HFFc6 (cell line): ENCODE data around the gene IDH1. TPM values are rescaled to one million over a fixed set of nuclear protein-coding genes. Genes with fewer than 3 reads are reported as not detected.

Experiments
- DNase-seq: peaks from one replicate; pipeline ENCODE4 v3.0.0-alpha.2; 2018
- H3K27ac Mint-ChIP-seq: 2 replicates; pipeline ENCODE4 v1.8.0; 2020; ENCODE audit warnings: mild to moderate bottlenecking, mixed read lengths
- H3K27me3 Mint-ChIP-seq: 2 replicates; pipeline ENCODE4 v1.8.0; 2021; ENCODE audit warnings: mild to moderate bottlenecking, moderate library complexity, mixed read lengths; ENCODE audit not compliant: insufficient read depth
- H3K36me3 Mint-ChIP-seq: 2 replicates; pipeline ENCODE4 v1.8.0; 2021; ENCODE audit warnings: low read depth, mixed read lengths
- H3K4me1 Mint-ChIP-seq: 2 replicates; pipeline ENCODE4 v1.8.0; 2020; ENCODE audit warnings: low read depth, mixed read lengths
- H3K4me3 Mint-ChIP-seq: 2 replicates; pipeline ENCODE4 v1.8.0; 2020; ENCODE audit warnings: mild to moderate bottlenecking, moderate library complexity, mixed read lengths
- H3K9me3 Mint-ChIP-seq: 2 replicates; pipeline ENCODE4 v1.8.0; 2020; ENCODE audit warnings: mild to moderate bottlenecking, mixed read lengths
- total RNA-seq, 6 experiments: library from RNA; stranded (reverse); fragmentation: NEBNext Ultra II Directional; extraction: Animal tissue kit (Norgen Biotek cat#: 25700); gene quantifications; 2 replicates in 1 of 6; 3 replicates in 5 of 6; pipeline ENCODE4 v1.2.3, GENCODE V29; 2021
- TF ChIP-seq, protein P1 (sequence below): fragments of 200-600 bp; sonication (generic); IDR thresholded peaks from 2 replicates; pipeline ENCODE4 v1.5.0; 2021; ENCODE audit warnings: antibody characterized with exemption, mild to moderate bottlenecking

IDH1 gene
- total RNA-seq, 6 experiments from 2014 or later = 42.7 to 61.7 (median 58.4) TPM

DNA sequence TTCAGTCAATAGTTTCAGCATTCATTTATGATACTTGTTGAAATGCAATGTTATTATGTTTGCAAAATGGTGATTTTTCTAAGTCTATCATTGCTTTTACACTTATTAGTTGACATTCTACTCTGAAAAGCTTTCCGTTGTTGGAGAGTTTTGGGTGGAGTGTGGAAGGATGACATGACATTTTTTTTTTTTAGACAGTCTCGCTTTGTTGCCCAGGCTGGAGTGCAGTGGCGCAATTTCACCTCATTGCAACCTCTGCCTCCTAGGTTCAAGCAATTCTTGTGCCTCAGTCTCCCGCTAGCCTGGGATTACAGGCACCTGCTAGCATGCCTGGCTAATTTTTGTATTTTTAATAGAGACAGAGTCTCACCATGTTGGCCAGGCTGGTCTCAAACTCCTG is 41.0 kb upstream of the IDH1 start:
- TF ChIP-seq, protein P1, sequence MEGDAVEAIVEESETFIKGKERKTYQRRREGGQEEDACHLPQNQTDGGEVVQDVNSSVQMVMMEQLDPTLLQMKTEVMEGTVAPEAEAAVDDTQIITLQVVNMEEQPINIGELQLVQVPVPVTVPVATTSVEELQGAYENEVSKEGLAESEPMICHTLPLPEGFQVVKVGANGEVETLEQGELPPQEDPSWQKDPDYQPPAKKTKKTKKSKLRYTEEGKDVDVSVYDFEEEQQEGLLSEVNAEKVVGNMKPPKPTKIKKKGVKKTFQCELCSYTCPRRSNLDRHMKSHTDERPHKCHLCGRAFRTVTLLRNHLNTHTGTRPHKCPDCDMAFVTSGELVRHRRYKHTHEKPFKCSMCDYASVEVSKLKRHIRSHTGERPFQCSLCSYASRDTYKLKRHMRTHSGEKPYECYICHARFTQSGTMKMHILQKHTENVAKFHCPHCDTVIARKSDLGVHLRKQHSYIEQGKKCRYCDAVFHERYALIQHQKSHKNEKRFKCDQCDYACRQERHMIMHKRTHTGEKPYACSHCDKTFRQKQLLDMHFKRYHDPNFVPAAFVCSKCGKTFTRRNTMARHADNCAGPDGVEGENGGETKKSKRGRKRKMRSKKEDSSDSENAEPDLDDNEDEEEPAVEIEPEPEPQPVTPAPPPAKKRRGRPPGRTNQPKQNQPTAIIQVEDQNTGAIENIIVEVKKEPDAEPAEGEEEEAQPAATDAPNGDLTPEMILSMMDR = no peak
- peaks cover 8% of the 10 kb centered on the region for H3K4me1 Mint-ChIP-seq
- DNase-seq = no peak
- no peaks in the 10 kb centered on the region; the same call in 1 of the 2 replicates for H3K27me3 Mint-ChIP-seq
- peaks cover 2% of the 10 kb centered on the region; the same call in 1 of the 2 replicates for H3K9me3 Mint-ChIP-seq
- H3K36me3 Mint-ChIP-seq = peaks cover 31% of the 10 kb centered on the region
- no peak overlapping the region for H3K4me3 Mint-ChIP-seq
- no peak overlapping the region for H3K27ac Mint-ChIP-seq

DNA sequence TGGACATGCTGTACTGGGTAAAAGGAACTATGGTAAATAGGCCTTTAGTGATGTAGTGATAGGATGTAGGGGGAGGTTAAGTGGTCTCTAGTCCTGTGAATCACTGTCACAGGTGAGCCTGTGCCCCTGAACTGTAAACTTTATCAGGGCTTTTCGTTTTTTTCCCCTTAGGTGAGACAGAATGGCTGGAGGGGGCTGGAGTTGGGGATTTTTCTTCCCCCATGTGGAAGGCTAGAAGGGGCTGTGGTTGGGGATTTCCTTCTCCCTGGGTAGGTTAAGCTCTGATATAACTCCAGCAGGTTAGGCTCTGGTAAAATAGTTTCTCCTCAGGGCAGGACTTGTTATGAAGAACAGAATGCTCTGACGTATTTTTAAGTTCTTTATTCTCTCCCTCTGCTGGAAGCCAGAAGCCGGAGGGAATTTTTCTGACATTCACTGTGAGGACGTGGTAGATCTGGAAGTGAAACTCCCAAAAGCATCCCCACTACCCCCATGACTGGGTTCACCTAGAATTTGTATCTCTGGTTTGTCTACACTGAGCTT is 39.7 kb upstream of the IDH1 start:
- no peak overlapping the region for H3K27ac Mint-ChIP-seq
- peaks cover 5% of the 10 kb centered on the region; the same call in 1 of the 2 replicates for H3K9me3 Mint-ChIP-seq
- no peaks in the 10 kb centered on the region; the same call in 1 of the 2 replicates for H3K27me3 Mint-ChIP-seq
- H3K4me1 Mint-ChIP-seq = peaks cover 8% of the 10 kb centered on the region
- TF ChIP-seq, protein P1 = no peak
- no peak overlapping the region for H3K4me3 Mint-ChIP-seq
- DNase-seq = no peak
- peaks cover 41% of the 10 kb centered on the region for H3K36me3 Mint-ChIP-seq

DNA sequence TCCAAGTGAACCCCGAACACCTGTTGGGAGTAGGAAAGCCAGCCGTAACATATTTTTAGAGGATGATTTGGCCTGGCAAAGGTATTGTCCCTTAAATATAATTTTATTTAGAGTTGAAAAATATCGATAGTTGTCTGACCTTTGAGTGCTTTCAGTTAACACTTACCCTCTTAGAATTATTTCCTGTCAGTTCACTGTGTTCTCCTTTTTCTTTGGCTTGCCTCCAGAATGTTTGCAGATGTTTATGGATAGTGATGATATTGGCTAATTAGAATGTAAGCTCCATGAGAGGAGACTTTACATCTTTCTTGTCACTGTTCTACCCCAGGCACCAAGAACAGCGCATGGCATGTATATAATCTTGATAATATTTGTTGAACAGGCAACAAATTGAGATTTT is 31.0 kb upstream of the IDH1 start:
- no peaks in the 10 kb centered on the region; the same call in 1 of the 2 replicates for H3K27me3 Mint-ChIP-seq
- no peak overlapping the region for H3K4me3 Mint-ChIP-seq
- DNase-seq = no peak
- H3K36me3 Mint-ChIP-seq = peaks cover 37% of the 10 kb centered on the region
- TF ChIP-seq, protein P1 = no peak
- no peak overlapping the region for H3K27ac Mint-ChIP-seq
- H3K9me3 Mint-ChIP-seq = peaks cover 3% of the 10 kb centered on the region; the same call in 1 of the 2 replicates
- peaks cover 9% of the 10 kb centered on the region for H3K4me1 Mint-ChIP-seq

DNA sequence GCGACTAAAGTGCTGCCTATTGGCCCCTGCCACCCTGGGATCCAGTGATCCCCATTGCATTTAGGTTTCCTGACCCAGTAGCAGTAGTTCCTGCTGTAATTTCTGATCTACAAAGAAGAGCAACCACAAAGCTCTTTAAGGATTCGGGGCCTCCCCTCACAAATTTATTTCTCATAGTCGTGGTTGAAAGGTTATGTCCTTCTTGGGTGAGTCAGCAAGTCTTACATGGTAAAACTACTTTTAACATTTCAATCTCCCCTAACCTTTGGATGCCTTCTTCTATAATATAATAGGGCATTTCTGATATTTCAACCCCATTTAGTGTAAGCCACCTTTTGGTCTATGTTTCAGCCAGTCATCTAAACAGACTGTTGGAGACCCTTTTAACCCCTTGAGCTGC is 26.1 kb upstream of the IDH1 start:
- DNase-seq = peak; percentile 50
- Mint-ChIP-seq H3K27me3 (no peaks in the 10 kb centered on the region), H3K9me3 (peaks cover 11% of the 10 kb centered on the region), H3K4me1 (peaks cover 31% of the 10 kb centered on the region), H3K4me3 (no peak overlapping the region), H3K27ac (peak overlapping the region; percentile 23; the same call in 1 of the 2 replicates), H3K36me3 (peaks cover 60% of the 10 kb centered on the region)
- TF ChIP-seq, protein P1 = no peak

GRCh38 chr2:208280234-208280633 is 25.4 kb upstream of the IDH1 start:
- Mint-ChIP-seq H3K36me3 (peaks cover 67% of the 10 kb centered on the region), H3K4me3 (no peak overlapping the region), H3K27ac (no peak overlapping the region), H3K9me3 (peaks cover 11% of the 10 kb centered on the region), H3K4me1 (peaks cover 31% of the 10 kb centered on the region), H3K27me3 (no peaks in the 10 kb centered on the region)
- TF ChIP-seq, protein P1 = no peak
- no peak for DNase-seq
